Adrenal gland (tissue), 5 donors: Measurements from ENCODE around the gene CORO2A.

Source experiments
- CTCF ChIP-seq, 6 experiments: fragments of 450-650 bp in 4 of 6; fragments of 200-600 bp in 2 of 6; sonication (generic) in 1 of 6; IDR thresholded peaks; 1 replicate in 5 of 6; 2 replicates in 1 of 6; pipeline versions ENCODE4 v1.5.1 to v1.8.0; 2016 to 2021; ENCODE audit warnings: antibody characterized with exemption in 6 of 6, mild to moderate bottlenecking in 2 of 6, moderate library complexity in 1 of 6
- POLR2A ChIP-seq, 2 donors: fragments of 450-650 bp; IDR thresholded peaks; one replicate each; pipeline ENCODE4 v1.6.1; 2017; ENCODE audit warnings: antibody characterized with exemption in 2 of 2, mild to moderate bottlenecking in 2 of 2, moderate library complexity in 1 of 2
- donor health status: DM: no; HTN: no; CAD: no.

GRCh38 chr9:98150721-98151120 is 41.7 kb downstream of the CORO2A start:
- TF ChIP-seq CTCF (IDR thresholded peaks at IDR 0.05) (no peak), POLR2A (IDR thresholded peaks at IDR 0.05) (no peak)
